Hematopoietic multipotent progenitor cell treated with erythropoietin and hydrocortisone succinate and interleukin-3 and kit ligand, for 4 days (in vitro differentiated cells): ENCODE results near the gene PSME3IP1.
A peak's percentile ranks its signal among the peaks of the same experiment; 100 is the strongest.
"Not testable (repeated sequence)": the region's sequence is repeated elsewhere in the genome, so short reads cannot be mapped to it uniquely, and the experiment has no call there.

ENCODE experiments used
- DNase-seq: peaks from one replicate; pipeline ENCODE4 v3.0.0-alpha.2; 2015

The PSME3IP1 gene

GRCh38 chr16:57123216-57123973 is 62.4 kb downstream of the PSME3IP1 start:
- DNase-seq = no peak

GRCh38 chr16:57118461-57119084 is 67.3 kb downstream of the PSME3IP1 start:
- DNase-seq = no peak

GRCh38 chr16:57115514-57116182 is 70.2 kb downstream of the PSME3IP1 start:
- DNase-seq = no peak

- DNase-seq = no peak
Observed at GRCh38 chr16:57115168-57115513, 70.7 kb downstream of the PSME3IP1 start.

- DNase-seq = no peak
Observed at GRCh38 chr16:57113664-57114063, 72.2 kb downstream of the PSME3IP1 start.

- no peak for DNase-seq
Observed at GRCh38 chr16:57113042-57113453, 72.8 kb downstream of the PSME3IP1 start.

GRCh38 chr16:57112403-57113041 is 73.3 kb downstream of the PSME3IP1 start:
- DNase-seq = no peak

GRCh38 chr16:57111420-57111819 is 74.4 kb downstream of the PSME3IP1 start:
- no peak for DNase-seq

- no peak for DNase-seq
Observed at GRCh38 chr16:57110937-57111336, 74.9 kb downstream of the PSME3IP1 start.

GRCh38 chr16:57109259-57110105 is 76.4 kb downstream of the PSME3IP1 start:
- not testable (repeated sequence) for DNase-seq

- DNase-seq = no peak
Observed at GRCh38 chr16:57108432-57108831, 77.4 kb downstream of the PSME3IP1 start.

GRCh38 chr16:57107321-57107922 is 78.4 kb downstream of the PSME3IP1 start:
- peak; percentile 34 for DNase-seq

GRCh38 chr16:57106767-57107166 is 79.1 kb downstream of the PSME3IP1 start:
- DNase-seq = no peak

- DNase-seq = no peak
Observed at GRCh38 chr16:57105184-57105583, 80.7 kb downstream of the PSME3IP1 start.

- no peak for DNase-seq
Observed at GRCh38 chr16:57104706-57105105, 81.1 kb downstream of the PSME3IP1 start.

GRCh38 chr16:57102888-57103851 is 82.7 kb downstream of the PSME3IP1 start:
- no peak for DNase-seq
